Measurements from ENCODE around the gene TCF15. TPM values are rescaled to one million over a fixed set of nuclear protein-coding genes. Genes with fewer than 3 reads are reported as not detected.

Gene TCF15
- polyA plus RNA-seq, 3 donors, result not detected

DNA sequence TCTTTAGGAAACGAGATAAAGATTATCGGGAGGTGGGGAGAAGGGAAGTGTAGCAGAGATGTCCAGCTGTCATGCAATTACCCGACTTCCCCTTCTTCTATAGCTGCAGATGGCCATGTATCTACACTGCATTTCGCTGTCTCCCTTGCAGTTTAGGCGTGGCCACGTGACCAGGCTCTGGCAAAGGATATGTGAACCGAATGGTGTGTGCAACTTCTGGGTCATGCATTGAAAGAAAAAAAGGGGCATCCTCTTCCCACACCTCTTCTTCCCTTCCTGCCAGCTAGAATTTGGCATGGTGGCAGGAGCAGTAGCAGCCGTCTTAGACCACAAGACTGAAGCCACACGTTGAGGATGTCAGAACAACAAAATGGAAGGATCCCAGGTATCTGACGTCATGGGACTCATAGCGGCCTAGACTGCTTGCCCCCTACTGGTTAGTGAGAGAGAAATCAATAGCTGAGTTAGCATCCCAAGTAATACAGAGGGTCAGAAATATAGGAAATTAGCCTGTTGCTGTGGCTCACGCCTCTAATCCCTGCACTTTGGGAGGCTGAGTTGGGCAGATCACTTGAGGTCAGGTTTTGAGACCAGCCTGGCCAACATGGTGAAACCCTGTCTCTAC lies 32.8 kb downstream of the TCF15 start:
- H3K27ac ChIP-seq (ENCODE audit: low read depth in 1 of 2, low read length in 2 of 2), result no peak overlapping the region
- H4K20me1 ChIP-seq (ENCODE audit: insufficient read depth, low read length), result no peaks in the 10 kb centered on the region
- Mint-ChIP-seq H3K4me1 (peaks cover 6% of the 10 kb centered on the region), H3K36me3 (no peaks in the 10 kb centered on the region), H3K9me3 (peaks cover 0 to 1% (median 0%) of the 10 kb centered on the region in 7 donors), H3K27ac (no peak overlapping the region), H3K27me3 (ENCODE audit: low read depth in 3 of 3) (peaks cover 15 to 25% (median 15%) of the 10 kb centered on the region in 3 donors), H3K4me3 (peak overlapping the region in 1 of 2 donors; percentile 27)
- H3K4me3 ChIP-seq (replicated peaks in 1 of 3; ENCODE audit: low read depth in 2 of 3, low read length in 3 of 3), result no peak overlapping the region
- TF ChIP-seq, protein P1, sequence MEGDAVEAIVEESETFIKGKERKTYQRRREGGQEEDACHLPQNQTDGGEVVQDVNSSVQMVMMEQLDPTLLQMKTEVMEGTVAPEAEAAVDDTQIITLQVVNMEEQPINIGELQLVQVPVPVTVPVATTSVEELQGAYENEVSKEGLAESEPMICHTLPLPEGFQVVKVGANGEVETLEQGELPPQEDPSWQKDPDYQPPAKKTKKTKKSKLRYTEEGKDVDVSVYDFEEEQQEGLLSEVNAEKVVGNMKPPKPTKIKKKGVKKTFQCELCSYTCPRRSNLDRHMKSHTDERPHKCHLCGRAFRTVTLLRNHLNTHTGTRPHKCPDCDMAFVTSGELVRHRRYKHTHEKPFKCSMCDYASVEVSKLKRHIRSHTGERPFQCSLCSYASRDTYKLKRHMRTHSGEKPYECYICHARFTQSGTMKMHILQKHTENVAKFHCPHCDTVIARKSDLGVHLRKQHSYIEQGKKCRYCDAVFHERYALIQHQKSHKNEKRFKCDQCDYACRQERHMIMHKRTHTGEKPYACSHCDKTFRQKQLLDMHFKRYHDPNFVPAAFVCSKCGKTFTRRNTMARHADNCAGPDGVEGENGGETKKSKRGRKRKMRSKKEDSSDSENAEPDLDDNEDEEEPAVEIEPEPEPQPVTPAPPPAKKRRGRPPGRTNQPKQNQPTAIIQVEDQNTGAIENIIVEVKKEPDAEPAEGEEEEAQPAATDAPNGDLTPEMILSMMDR (IDR thresholded peaks at IDR 0.05), result no peak
- no peak overlapping the region for H2AFZ ChIP-seq (ENCODE audit: insufficient read depth, low read depth, low read length, poor library complexity, severe bottlenecking)
- no peaks in the 10 kb centered on the region for H3K79me2 ChIP-seq (ENCODE audit: insufficient read depth, low read length)
- no peak overlapping the region for H3K9ac ChIP-seq (ENCODE audit: insufficient read depth, low read length, poor library complexity, severe bottlenecking)
- H3K4me1 ChIP-seq (ENCODE audit: control insufficient read depth in 1 of 2, insufficient read depth in 2 of 2, low read length in 2 of 2), result no peaks in the 10 kb centered on the region
- H3K27me3 ChIP-seq (ENCODE audit: control insufficient read depth in 2 of 2, insufficient read depth in 2 of 2, low read length in 2 of 2), result peaks cover 0 to 16% of the 10 kb centered on the region in 2 donors
- H3K4me2 ChIP-seq (replicated peaks; ENCODE audit: extremely low read depth, low read length, poor library complexity, severe bottlenecking), result no peak overlapping the region
- H3K36me3 ChIP-seq (replicated peaks in 1 of 2; ENCODE audit: control insufficient read depth in 1 of 2, insufficient read depth in 2 of 2, low read length in 2 of 2), result no peaks in the 10 kb centered on the region
- no peaks in the 10 kb centered on the region for H3K9me3 ChIP-seq (replicated peaks in 1 of 2; ENCODE audit: control insufficient read depth in 1 of 2, insufficient read depth in 1 of 2, low read length in 2 of 2)
- intact Hi-C loops (cut with micrococcal nuclease), result no loop called here
- DNase-seq, result peak in 2 of 3 donors; percentile 4 to 14
- 40% methylated on average over 3 of the region's 12 CpGs for WGBS (ENCODE audit: insufficient coverage)

DNA sequence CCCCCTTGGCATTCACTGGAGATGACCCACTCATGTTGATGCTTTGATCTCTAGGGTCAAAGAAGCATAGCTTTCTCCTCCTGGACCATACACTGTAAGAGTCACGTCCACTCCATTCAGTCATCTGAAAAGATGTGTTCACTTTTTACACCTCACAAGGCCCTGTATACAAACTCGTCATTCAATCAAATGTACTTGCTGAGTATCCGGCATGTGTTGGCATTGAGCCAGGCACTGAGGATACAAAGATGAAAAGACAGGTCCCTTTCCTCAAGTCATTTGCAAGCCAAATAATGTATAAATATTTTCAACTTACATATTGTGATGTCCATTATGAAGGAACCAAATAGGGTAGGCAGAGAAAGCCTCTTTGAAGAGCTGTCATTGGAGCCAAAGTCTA lies 34.0 kb downstream of the TCF15 start:
- no peak overlapping the region for H3K9ac ChIP-seq (ENCODE audit: insufficient read depth, low read length, poor library complexity, severe bottlenecking)
- H3K27ac Mint-ChIP-seq, result peak overlapping the region in 1 of 7 donors; percentile 51

More for the DNA sequence above, 34.0 kb downstream of the TCF15 start:
- no peak overlapping the region for H2AFZ ChIP-seq (ENCODE audit: insufficient read depth, low read depth, low read length, poor library complexity, severe bottlenecking)
- H4K20me1 ChIP-seq (ENCODE audit: insufficient read depth, low read length), result no peaks in the 10 kb centered on the region
- no peak overlapping the region for H3K4me3 ChIP-seq (replicated peaks in 1 of 3; ENCODE audit: low read depth in 2 of 3, low read length in 3 of 3)
- H3K27ac ChIP-seq (ENCODE audit: low read depth in 1 of 2, low read length in 2 of 2), result no peak overlapping the region
- Mint-ChIP-seq H3K9me3 (peaks cover 0 to 1% (median 0%) of the 10 kb centered on the region in 7 donors), H3K4me1 (peaks cover 6% of the 10 kb centered on the region), H3K27me3 (ENCODE audit: low read depth in 3 of 3) (peaks cover 21 to 33% (median 25%) of the 10 kb centered on the region in 3 donors), H3K36me3 (no peaks in the 10 kb centered on the region), H3K4me3 (no peak overlapping the region)
- no peaks in the 10 kb centered on the region for H3K9me3 ChIP-seq (replicated peaks in 1 of 2; ENCODE audit: control insufficient read depth in 1 of 2, insufficient read depth in 1 of 2, low read length in 2 of 2)
- no peak for DNase-seq
- 77% methylated on average over 2 of the region's 3 CpGs for WGBS (ENCODE audit: insufficient coverage)
- no peaks in the 10 kb centered on the region for H3K79me2 ChIP-seq (ENCODE audit: insufficient read depth, low read length)
- H3K36me3 ChIP-seq (replicated peaks in 1 of 2; ENCODE audit: control insufficient read depth in 1 of 2, insufficient read depth in 2 of 2, low read length in 2 of 2), result no peaks in the 10 kb centered on the region
- peaks cover 0 to 26% of the 10 kb centered on the region in 2 donors for H3K27me3 ChIP-seq (ENCODE audit: control insufficient read depth in 2 of 2, insufficient read depth in 2 of 2, low read length in 2 of 2)
- H3K4me1 ChIP-seq (ENCODE audit: control insufficient read depth in 1 of 2, insufficient read depth in 2 of 2, low read length in 2 of 2), result no peaks in the 10 kb centered on the region
- no peak overlapping the region for H3K4me2 ChIP-seq (replicated peaks; ENCODE audit: extremely low read depth, low read length, poor library complexity, severe bottlenecking)
- intact Hi-C loops (cut with micrococcal nuclease), result no loop called here
- TF ChIP-seq, protein P1 (IDR thresholded peaks at IDR 0.05), result no peak

Measured in CD14-positive monocyte (primary cell).